HCT116 (cell line): ENCODE results near the gene SCG3.

Experiments used
- CTCF ChIP-seq, 3 experiments: fragments of 200-600 bp in 1 of 3; sonication (generic) in 1 of 3; IDR thresholded peaks in 2 of 3; conservative IDR thresholded peaks in 1 of 3; 2 replicates each; pipeline ENCODE4 v1.5.1; 2012 to 2017; ENCODE audit warnings: low read depth in 2 of 3, low read length in 2 of 3, antibody characterized with exemption in 1 of 3, borderline replicate concordance in 1 of 3, control low read depth in 1 of 3, mild to moderate bottlenecking in 1 of 3, mixed read lengths in 1 of 3, mixed run types in 1 of 3, moderate library complexity in 1 of 3; ENCODE audit not compliant: insufficient read depth in 1 of 3
- EZH2 ChIP-seq: fragments of 200-600 bp; sonication (generic); IDR thresholded peaks from 2 replicates; pipeline ENCODE4 v1.6.1; 2017; ENCODE audit warnings: antibody characterized with exemption, mixed run types
- POLR2A ChIP-seq: IDR thresholded peaks from 2 replicates; pipeline ENCODE4 v1.7.0; 2011; ENCODE audit warnings: borderline replicate concordance; ENCODE audit not compliant: insufficient read depth, insufficient read length; ENCODE audit errors: extremely low read depth
- SIN3A ChIP-seq: IDR thresholded peaks from 2 replicates; pipeline ENCODE4 v1.6.1; 2012; ENCODE audit warnings: low read depth
- SP1 ChIP-seq: IDR thresholded peaks from 2 replicates; pipeline ENCODE4 v1.6.1; 2012; ENCODE audit warnings: low read depth

DNA sequence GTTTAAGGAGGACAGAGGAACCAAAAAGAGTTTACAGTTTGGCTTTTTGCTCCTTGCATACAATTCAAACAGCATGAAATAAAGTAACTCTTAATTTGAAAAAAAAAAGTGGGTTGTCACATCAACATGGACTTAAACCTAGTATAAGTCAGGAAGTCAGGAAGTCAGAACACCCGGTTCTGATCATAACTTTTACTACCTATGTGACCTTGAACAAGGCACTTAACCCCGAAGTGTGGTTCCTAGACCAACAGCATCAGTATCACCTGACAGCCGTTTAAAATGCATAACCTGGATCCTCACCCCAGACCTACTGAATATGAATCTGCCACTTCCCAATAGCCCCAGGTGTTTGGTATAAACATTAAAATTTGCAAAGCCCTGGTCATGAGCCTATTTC is 37.4 kb downstream of the SCG3 start:
- TF ChIP-seq CTCF (IDR thresholded peaks at IDR 0.05 in 2 of 3, conservative IDR thresholded peaks at IDR 0.05 in 1 of 3; ENCODE audit: borderline replicate concordance in 1 of 3, insufficient read depth in 1 of 3, low read depth in 2 of 3, low read length in 2 of 3) (no peak), POLR2A (no peak), SP1 (no peak), EZH2 (no peak), SIN3A (no peak)
